A673 (cell line): ENCODE results near the gene BLACAT1. TPM values are rescaled to one million over a fixed set of nuclear protein-coding genes. Genes with fewer than 3 reads are reported as not detected.

Experiments used
- BruUV-seq: library from RNA; stranded (reverse); fragments of 400-500 nt; replicated peaks from 2 replicates; lab custom pipeline; 2021; lab: Mats Ljungman, UMichigan
- CTCF ChIA-PET: fragments of 300-600 bp; sonication (Branson Sonifier 250); formaldehyde crosslinking; loops from one replicate; lab custom pipeline; 2022; ENCODE audit warnings: antibody characterized with exemption; lab: Charles Lee
- POLR2A ChIA-PET: fragments of 300-600 bp; sonication (Branson Sonifier 250); formaldehyde crosslinking; loops from one replicate; lab custom pipeline; 2022; ENCODE audit warnings: antibody characterized with exemption; ENCODE audit not compliant: low non-redundant PET; lab: Charles Lee
- DNase-seq: peaks from one replicate; pipeline ENCODE4 v3.0.0-alpha.2; 2015; ENCODE audit warnings: low spot score
- H3K27ac ChIP-seq: fragments of 200-600 bp; sonication (generic); 2 replicates; pipeline ENCODE4 v1.5.1; 2016; ENCODE audit warnings: mixed run types, low read depth, mild to moderate bottlenecking, mixed read lengths, antibody characterized with exemption, low read length; ENCODE audit not compliant: poor library complexity, severe bottlenecking
- H3K27me3 ChIP-seq: fragments of 200-600 bp; sonication (generic); replicated peaks from 2 replicates; pipeline ENCODE4 v1.6.1; 2017; ENCODE audit warnings: mixed run types, low read depth, mild to moderate bottlenecking, mixed read lengths, antibody characterized with exemption, low read length; ENCODE audit not compliant: insufficient read depth, poor library complexity
- H3K36me3 ChIP-seq: fragments of 200-600 bp; sonication (generic); 2 replicates; pipeline ENCODE4 v1.6.1; 2016; ENCODE audit warnings: mixed run types, mild to moderate bottlenecking, mixed read lengths, antibody characterized with exemption, low read length; ENCODE audit not compliant: insufficient read depth, poor library complexity, severe bottlenecking
- H3K4me1 ChIP-seq: fragments of 200-600 bp; sonication (generic); 2 replicates; pipeline ENCODE4 v1.6.1; 2017; ENCODE audit warnings: mixed run types, mild to moderate bottlenecking, mixed read lengths, antibody characterized with exemption, low read length; ENCODE audit not compliant: insufficient read depth, poor library complexity, severe bottlenecking
- H3K4me3 ChIP-seq: fragments of 200-600 bp; sonication (generic); 2 replicates; pipeline ENCODE4 v1.5.1; 2016; ENCODE audit warnings: low read depth, mixed run types, mild to moderate bottlenecking, mixed read lengths, low read length; ENCODE audit not compliant: poor library complexity, severe bottlenecking
- H3K9me3 ChIP-seq: fragments of 200-600 bp; sonication (generic); 2 replicates; pipeline ENCODE4 v1.6.1; 2016; ENCODE audit warnings: mixed run types, low read depth, mild to moderate bottlenecking, mixed read lengths, antibody characterized with exemption, low read length; ENCODE audit not compliant: poor library complexity, severe bottlenecking
- EZH2 ChIP-seq: fragments of 200-600 bp; sonication (generic); IDR thresholded peaks from 2 replicates; pipeline ENCODE4 v1.6.1; 2017; ENCODE audit warnings: borderline replicate concordance, low read depth, mild to moderate bottlenecking, mixed read lengths, antibody characterized with exemption, low read length; ENCODE audit not compliant: poor library complexity, severe bottlenecking
- intact Hi-C: fragments of 100-400 bp; cut with micrococcal nuclease; formaldehyde crosslinking; loops from one replicate; pipeline ENCODE4 v1.10.0; 2022; ENCODE audit not compliant: unreplicated experiment
- total RNA-seq: library from RNA; stranded (reverse); gene quantifications from 2 replicates; pipeline ENCODE4 v1.2.3, GENCODE V29; 2021
- TF ChIP-seq, protein P1 (sequence below): fragments of 300-800, 200-600 bp; sonication (generic); conservative IDR thresholded peaks from 2 replicates; pipeline ENCODE4 v1.5.1; 2017; ENCODE audit warnings: low read depth, mild to moderate bottlenecking, antibody characterized with exemption, low read length, moderate library complexity, mixed read lengths

Gene BLACAT1
- total RNA-seq, 1 experiment from 2014 or later: 0.45 TPM

DNA sequence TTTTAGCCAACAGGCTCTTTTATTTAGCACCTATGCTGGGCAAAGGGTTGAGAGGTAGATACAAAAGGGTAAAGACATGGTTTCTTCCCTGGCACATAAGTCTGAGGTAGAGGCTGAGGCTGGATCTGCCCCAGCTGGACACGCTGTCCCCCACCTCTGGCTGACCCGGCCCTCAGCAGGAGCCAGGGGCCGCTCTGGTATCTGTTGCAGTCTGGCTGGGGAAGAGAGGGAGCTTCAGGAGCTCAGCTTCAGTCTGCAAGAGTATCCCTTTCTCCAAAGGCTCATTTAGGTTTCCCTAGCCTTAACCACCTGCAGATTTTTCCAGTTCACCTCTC is 14.2 kb downstream of the BLACAT1 start:
- Histone ChIP-seq H3K36me3 (no peaks in the 10 kb centered on the region), H3K27ac (peak overlapping the region; percentile 58), H3K27me3 (no peaks in the 10 kb centered on the region), H3K9me3 (no peaks in the 10 kb centered on the region), H3K4me1 (peaks cover 81% of the 10 kb centered on the region), H3K4me3 (no peak overlapping the region)
- TF ChIP-seq, protein P1, sequence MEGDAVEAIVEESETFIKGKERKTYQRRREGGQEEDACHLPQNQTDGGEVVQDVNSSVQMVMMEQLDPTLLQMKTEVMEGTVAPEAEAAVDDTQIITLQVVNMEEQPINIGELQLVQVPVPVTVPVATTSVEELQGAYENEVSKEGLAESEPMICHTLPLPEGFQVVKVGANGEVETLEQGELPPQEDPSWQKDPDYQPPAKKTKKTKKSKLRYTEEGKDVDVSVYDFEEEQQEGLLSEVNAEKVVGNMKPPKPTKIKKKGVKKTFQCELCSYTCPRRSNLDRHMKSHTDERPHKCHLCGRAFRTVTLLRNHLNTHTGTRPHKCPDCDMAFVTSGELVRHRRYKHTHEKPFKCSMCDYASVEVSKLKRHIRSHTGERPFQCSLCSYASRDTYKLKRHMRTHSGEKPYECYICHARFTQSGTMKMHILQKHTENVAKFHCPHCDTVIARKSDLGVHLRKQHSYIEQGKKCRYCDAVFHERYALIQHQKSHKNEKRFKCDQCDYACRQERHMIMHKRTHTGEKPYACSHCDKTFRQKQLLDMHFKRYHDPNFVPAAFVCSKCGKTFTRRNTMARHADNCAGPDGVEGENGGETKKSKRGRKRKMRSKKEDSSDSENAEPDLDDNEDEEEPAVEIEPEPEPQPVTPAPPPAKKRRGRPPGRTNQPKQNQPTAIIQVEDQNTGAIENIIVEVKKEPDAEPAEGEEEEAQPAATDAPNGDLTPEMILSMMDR: no peak
- no peak for TF ChIP-seq EZH2
- DNase-seq: no peak
- ChIA-PET POLR2A (no interaction called here), CTCF (interaction anchor here (0.6 kb wide), 1 partner anchor 168 kb away, joined by 5 read pairs; no protein-coding TSS in a partner anchor)
- intact Hi-C loops: no loop called here
- no TSS peak for BruUV-seq

GRCh38 chr1:205441318-205441633 is 14.6 kb downstream of the BLACAT1 start:
- peaks cover 76% of the 10 kb centered on the region for H3K4me1 ChIP-seq
- ChIA-PET POLR2A (no interaction called here), CTCF (interaction anchor here (0.6 kb wide), 1 partner anchor 168 kb away, joined by 5 read pairs; no protein-coding TSS in a partner anchor)

GRCh38 chr1:205440476-205441317 is 15.1 kb downstream of the BLACAT1 start:
- CTCF ChIA-PET: interaction anchor here (0.6 kb wide), 1 partner anchor 167 kb away, joined by 5 read pairs; no protein-coding TSS in a partner anchor
- H3K4me3 ChIP-seq: no peak overlapping the region
- peak overlapping the region; percentile 64 for H3K27ac ChIP-seq
- intact Hi-C loops: no loop called here
- no peaks in the 10 kb centered on the region for H3K27me3 ChIP-seq
- H3K9me3 ChIP-seq: no peaks in the 10 kb centered on the region
- DNase-seq: peak; percentile 68
- H3K4me1 ChIP-seq: peaks cover 71% of the 10 kb centered on the region
- no peaks in the 10 kb centered on the region for H3K36me3 ChIP-seq
- POLR2A ChIA-PET: no interaction called here
- TF ChIP-seq, protein P1: no peak
- no peak for TF ChIP-seq EZH2
- BruUV-seq: no TSS peak

More at GRCh38 chr1:205441318-205441633, 14.6 kb downstream of the BLACAT1 start:
- Histone ChIP-seq H3K27ac (peak overlapping the region; percentile 58), H3K27me3 (no peaks in the 10 kb centered on the region), H3K4me3 (no peak overlapping the region), H3K36me3 (no peaks in the 10 kb centered on the region), H3K9me3 (no peaks in the 10 kb centered on the region)
- DNase-seq: no peak
- intact Hi-C loops: no loop called here
- no TSS peak for BruUV-seq
- TF ChIP-seq EZH2: no peak
- TF ChIP-seq, protein P1: no peak
